HG03521 (cell line): ENCODE measurements around the gene ANKLE2.
"Not testable (repeated sequence)": the region's sequence is repeated elsewhere in the genome, so short reads cannot be mapped to it uniquely, and the experiment has no call there.

ENCODE experiments used
- ATAC-seq: cut with Tn5 transposase; IDR thresholded peaks from one replicate; pipeline ENCODE4 v1.9.1; 2021; ENCODE audit warnings: mild to moderate bottlenecking, moderate library complexity; ENCODE audit not compliant: unreplicated experiment

Gene ANKLE2

DNA sequence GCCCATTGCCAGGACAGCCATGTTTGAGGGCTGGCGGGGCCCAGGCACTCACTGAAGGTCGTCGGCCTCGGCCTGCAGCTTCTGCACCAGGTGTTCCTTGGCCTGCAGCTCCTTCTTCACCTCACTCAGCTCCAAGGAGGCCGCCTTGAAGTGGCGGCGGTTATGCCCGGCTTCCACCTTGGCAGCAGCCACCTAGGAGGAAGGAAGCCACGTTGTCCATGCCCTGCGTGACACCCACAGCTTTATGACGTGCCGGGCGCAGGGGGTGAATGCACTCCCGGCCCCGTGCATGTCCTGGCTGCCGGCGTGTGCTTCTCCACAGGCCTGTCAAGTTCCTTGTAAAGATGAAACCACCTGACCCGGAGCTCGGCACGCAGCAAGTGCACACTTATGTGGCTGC is 16.0 kb upstream of the ANKLE2 start:
- ATAC-seq = no peak

DNA sequence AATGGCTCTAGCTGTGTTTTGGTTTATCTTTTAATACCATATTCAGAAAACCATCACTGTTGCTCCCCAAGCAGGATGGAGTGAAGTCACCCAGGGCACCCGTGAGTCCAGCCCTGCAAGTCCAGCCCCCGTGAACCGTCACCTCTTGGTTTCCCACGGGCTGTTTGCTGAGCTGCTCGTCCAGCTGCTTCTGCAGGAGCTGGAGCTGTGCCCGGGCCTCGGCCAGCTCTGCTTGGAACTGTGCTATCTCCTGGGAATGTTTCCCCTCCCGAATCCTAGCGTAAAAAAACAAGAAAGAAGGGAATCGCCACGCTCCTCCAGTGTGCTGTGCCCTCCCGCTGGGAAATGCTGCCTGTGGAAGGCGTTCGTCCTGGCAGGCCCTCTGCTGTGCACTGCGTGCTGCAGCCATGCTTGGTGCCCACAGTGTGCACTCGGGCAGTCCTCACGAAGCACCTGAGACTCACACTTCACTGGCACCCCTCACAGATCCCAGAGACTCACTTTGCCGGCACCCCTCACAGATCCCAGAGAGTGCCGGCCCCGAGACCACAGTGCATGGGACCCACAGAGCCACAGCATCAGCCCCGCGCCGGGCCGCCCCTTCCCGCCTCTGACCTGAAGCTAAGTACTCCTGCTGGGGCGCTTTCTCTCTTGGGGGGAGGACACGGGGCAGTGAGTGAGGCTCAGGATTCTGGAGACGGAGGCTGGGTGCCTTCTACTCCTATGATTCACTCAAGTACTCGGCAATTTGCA is 15.4 kb upstream of the ANKLE2 start:
- no peak for ATAC-seq

DNA sequence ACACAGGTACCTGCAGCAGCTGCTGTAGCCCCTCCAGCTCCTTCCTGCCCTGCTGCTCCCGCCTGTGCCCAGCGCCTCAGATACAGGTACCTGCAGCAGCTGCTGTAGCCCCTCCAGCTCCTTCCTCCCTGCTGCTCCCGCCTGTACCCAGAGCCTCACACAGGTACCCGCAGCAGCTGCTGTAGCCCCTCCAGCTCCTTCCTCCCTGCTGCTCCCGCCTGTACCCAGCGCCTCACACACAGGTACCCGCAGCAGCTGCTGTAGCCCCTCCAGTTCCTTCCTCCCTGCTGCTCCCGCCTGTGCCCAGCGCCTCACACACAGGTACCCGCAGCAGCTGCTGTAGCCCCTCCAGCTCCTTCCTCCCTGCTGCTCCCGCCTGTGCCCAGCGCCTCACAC is 14.6 kb upstream of the ANKLE2 start:
- ATAC-seq = not testable (repeated sequence)

DNA sequence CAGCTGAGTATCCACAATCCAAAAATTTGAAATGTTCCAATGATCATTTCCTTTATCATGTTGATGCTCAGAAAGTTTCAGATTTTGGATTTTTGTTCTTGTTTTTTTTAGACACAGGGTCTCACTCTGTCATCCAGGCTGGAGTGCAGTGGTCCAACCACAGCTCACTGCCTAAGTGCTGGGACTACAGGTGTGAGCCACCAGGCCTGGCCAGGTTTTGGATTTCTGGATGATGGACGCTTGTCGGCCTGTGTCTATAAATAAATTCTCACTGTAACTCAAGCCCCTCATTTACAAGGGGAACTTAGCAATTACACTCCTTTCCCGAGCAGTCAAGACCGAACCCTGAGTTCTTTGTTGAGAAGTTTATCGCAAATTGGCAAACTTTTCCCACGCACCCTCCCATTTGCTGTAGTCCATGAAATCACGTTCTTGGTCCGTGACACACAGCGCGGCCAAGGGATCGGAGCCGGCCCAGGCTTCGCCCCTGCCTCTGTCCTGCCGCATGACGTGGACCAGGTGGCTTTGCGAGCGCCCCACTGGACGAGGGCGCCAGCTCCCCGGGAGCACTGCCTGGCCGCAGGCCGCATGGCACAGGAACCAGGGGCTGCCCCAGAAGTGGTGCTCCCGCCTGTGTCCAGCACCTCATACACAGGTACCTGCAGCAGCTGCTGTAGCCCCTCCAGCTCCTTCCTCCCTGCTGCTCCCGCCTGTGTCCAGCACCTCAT is 14.0 kb upstream of the ANKLE2 start:
- ATAC-seq = no peak

DNA sequence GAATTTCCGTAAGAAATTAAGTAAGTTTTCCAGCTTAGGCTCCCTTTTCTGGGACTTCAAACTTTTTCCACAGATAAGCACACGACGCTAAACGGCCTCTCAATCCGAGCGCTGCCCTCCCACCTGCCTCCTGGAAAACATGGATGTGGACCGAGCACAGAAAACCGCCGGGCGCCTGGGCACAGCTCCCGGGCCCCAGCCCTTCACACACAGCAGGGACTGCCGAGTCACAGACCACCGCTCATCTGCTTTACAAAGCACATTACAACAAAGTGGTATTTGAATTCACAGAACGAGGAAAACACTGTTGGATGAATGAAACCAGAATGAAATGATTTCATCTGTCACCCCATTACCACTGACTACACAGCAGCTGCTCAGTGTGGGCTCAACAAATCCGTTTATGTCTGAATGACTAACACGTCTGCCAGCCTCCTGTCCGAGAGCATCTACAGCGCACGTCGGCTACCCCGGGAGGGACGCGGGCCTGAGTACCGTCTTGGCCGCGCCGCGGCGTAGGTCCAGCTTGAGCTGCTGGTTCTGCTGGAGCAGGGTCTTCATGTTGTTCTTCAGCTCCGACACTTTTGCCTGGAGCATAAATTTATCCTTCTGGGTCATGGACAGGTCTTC is 13.1 kb upstream of the ANKLE2 start:
- ATAC-seq = no peak

DNA sequence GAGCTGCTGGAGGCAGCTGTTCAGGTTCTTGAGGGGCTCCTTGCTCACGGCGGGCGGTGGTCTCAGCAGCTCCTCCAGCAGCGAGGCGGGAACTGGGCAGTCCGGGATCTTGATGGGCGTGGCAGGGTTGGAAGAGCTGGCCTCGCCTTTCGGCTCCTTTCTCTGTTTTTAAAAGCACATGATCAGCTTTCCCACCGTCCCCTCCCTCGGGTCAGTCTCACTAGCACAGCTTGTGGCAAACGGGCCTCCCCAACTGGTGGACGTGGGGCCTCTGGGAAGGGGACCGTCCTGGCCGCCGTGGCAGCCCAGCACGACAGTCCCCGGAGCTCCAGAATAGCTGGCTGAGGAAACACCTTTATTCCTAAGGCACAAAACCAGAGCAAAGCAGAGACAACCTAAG is 12.5 kb upstream of the ANKLE2 start:
- no peak for ATAC-seq

DNA sequence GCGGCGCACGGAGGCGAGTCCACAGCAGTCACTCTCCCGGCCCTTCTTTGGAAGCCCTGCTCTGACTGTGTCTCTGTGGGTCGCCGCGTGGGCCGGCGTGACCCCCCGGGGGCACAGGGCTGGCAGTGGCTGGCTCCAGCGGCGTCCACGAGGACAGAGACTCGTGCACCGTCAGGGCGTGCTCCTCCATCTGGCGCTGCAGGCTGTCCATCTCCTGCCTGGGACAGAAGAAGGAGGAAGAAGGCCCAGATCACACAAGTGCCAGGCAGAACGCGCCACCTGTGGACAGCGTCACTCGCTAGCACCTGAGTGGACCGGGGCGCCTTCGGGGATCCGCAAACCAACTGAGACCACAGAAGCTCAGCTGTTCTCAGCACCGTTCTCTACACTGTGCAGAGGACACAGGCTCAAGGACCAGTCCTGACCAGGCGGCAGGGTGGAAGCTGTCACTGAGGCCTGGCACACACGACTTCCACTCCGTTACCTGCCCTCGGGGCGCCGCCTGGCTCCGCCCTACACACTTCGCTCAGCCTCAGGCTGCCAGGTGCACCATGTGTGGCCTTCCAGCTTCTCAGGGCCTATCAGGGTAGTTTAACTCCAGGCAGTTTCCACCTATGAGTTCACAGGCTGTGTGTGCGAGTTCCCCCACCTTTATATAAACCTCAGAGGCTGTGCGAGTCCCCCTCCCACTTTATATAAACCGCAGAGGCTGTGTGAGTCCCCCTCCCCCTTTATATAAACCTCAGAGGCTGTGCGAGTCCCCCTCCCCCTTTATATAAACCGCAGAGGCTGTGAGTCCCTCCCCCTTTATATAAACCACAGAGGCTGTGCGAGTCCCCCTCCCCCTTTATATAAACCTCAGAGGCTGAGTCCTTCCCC is 11.7 kb upstream of the ANKLE2 start:
- no peak for ATAC-seq

DNA sequence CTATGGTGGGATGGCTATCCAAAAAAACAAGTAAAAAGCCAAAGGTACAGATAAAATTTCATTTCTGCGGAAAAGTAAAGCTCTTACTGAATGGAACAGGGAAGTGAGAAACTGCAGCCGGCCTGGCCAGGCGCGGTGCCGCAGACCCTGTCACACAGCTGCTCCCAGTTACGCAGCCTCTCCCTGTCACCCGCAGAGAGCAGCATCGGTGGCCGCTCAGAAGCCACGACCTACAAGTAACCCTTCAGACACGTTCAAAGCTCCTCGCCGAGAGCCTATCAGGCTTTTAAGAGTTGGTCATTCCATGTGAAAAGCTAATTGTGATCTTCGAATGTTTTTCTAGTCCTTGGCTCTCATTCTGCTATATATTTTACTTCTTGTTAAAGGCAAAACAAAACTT is 11.0 kb upstream of the ANKLE2 start:
- ATAC-seq = peak; percentile 52

DNA sequence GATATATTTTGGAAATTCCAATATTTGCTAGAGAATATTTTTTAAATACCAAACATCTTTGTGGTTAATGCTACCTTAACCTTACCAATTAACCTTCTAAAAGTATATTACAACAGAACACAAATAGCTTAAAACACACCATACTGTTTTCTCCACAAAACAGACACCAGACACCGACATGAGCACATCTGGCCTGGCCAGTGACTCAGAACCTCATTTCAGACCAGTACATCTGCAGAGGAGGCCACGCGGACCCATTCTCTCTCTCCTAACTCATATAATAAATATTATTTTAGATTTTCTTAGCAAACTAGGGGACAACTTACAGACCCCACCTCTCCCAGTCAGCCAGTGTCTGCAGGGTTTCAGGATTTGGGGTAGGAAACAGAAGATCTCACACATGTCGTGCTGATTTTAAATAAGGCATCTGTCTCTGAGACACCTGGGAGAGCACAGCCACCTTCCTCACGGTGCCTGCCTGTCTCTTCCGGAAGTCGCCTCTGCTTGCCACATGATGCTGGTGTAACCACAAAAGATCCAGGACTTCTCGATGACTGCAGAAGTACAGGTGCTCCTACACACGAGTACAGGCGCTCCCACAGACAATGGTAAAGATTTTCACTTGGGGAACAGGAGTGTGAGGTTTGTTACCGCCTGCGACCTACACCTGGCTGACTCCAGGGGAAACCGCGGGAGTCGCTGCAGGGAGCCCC is 9.7 kb upstream of the ANKLE2 start:
- ATAC-seq = peak; percentile 37

DNA sequence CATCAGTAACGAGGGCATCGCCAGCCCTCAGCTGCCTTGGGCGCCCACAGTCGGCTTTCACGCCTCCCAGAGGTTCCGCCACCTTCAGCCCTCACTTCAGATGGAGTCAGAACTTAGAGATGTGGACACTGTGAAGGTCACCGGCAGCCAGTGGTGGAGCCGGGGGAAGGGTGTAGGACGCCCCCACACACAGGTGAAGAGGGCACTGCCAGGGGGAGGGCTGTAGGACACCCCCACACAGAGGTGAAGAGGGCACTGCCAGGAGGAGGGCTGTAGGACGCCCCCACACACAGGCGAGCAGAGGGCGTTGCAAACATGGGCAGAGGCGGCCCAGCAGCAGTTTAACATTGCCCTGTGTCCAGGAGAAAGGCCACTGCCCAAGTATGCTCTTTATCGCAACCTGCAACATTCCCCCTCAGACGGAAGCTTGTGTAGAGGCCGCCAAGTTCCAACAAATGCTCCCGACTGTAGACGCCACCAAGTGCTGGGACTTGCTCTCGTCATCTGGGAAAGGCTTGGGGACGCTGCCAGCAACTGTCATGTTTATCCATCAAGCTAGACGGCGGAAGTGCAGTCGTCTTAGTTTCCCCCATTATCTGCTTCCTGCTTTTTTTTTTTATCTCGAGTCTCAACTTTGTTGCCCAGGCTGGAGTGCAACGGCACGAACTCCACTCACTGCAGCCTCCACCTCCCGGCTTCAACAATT is 4.9 kb upstream of the ANKLE2 start:
- no peak for ATAC-seq

DNA sequence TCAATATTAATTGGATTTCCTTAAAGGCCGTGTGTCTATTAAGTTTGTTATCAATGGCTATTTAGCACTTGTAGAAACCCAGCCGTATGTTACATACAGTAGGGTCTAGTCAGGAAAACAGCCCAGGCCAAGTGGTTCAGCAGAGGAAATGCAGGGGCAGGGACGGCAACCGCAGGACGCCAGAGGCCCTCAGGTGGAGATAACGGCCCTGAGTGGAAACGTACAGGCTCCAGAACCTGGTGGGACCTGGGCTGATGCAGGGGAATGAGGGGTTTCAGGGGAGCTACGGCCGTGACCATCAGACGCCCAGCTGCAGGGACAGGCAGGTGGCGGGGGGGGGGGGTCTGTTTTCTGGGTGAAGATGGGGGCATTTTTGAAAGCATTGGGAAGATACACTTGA is 3.7 kb upstream of the ANKLE2 start:
- ATAC-seq = no peak

DNA sequence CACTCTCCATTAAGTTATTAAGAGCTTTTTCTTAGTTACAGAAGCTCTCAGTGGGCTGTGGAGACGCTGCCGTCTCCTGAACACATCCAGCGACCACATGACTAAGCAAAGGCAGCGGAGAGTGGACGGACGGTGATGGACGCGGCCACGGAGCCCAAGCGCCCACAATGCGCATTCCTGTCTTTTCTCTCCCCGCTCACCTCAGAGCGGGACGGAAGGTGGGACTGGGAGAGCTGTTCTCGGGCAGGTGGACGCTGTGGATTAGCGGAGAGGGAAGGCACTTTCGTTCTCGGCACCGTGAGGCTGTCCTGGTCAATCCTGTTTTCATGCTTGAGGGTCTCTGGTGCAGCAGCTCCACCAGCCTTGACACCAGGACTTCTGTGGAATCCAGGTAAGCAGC is 2.6 kb upstream of the ANKLE2 start:
- ATAC-seq = no peak

DNA sequence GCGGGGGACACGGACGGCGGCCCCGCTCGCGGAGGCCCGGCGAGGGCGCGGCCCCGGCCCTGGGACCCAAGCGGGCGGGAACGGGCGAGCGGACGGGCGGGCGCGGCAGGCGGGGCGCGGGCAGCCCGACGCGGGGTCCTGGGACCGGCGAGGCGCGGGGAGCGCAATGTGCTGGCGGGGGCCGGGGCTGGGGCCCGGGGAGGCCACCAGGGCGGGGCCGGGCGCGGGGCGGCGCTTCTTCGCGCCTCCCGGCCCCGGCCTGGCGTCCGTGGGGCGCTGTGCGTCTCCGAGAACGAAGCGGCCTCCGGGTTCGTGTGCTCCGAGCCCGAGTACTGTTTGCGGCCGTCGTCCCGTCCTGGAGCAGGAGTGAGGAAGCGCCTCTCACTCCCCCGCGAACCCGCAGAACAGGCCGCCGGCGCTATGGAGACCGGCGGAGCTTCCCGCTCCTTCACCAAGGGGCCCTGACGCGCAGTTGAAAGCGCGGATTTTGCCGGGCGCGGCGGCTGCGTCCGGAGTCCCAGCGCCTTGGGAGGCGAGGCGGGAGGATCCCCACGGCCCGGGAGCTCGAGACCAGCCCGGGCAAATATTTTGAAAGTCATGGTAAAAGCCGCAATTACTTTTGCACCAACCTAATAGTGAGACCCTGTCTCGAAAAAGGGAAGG is 420 bp upstream of the ANKLE2 start:
- ATAC-seq = peak; percentile 76

DNA sequence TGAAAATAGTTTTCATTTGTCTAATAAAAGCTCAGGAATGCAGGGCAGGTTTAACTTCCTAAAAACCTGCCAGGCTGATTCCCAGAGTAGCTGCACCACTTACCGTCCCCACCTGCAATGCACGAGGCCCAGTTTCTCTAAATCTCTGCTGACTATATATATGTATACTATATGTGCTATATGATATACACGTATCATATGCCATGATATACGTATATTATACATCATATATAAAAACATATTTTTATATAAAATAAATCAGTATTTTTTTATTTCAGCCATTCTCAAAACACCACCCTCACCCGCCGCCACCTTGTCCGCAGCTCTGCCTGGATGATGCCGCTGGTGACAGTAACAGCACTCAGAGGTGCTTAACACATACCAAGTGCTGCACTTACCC is 2.3 kb downstream of the ANKLE2 start:
- no peak for ATAC-seq

DNA sequence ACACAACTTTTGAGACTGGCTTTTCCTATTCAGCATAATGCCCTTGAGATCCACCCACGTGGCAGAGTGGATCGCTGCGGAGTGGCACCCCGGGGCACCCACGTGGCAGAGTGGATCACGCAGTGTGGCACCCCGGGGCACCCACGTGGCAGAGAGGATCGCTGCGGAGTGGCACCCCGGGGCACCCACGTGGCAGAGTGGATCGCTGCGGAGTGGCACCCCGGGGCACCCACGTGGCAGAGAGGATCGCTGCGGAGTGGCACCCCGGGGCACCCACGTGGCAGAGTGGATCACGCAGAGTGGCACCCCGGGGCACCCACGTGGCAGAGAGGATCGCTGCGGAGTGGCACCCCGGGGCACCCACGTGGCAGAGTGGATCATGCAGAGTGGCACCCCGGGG is 2.8 kb downstream of the ANKLE2 start:
- not testable (repeated sequence) for ATAC-seq

DNA sequence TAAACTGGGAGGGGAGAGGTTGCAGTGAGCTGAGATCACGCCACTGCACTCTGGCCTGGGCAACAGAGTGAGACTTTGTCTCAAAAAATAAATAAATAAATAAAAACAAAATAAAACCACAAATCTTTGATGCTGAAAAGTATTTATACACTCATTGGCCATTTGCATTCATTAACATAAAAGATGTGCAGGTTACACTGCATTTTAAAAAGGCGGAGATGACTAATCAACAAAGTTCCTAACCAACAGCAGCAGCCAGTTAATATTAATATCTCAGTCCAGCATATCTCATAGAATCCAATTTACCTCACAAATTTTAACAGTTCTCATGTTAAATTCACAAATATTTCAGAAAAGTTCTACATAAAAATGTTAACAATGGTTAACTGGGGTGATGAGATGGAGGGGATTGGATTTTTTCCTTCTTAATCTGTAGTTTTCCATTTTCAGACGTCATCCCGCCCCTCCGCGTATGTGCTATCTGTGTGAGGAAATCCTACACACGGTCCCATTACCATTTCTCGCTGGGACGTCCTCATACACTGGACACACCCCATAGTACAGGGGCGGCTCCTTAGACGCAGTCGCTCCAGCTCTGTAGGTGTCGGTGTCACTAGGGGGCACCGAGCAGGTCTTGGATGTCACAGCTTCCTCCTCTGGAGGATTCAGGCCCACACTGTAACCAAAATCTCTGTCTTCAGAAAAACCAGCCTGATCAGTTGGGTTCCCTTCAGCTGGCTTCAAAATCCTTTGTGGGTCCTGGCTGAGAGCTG is 7.3 kb downstream of the ANKLE2 start:
- ATAC-seq = no peak

DNA sequence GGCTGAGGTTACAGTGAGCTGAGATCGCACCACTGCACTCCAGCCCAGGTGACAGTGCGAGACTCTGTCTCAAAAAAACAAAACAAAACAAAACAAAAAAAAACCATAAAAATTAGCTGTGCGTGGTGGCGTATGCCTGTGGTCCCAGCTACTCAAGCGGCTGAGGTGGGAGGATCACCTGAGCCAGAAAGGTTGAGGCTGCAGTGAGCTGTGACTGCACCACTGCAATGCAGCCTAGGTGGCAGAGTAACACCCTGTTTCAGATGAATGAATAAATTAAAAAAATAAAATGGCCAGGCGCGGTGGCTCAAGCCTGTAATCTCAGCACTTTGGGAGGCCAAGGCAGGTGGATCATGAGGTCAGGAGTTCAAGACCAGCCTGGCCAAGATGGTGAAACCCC is 8.0 kb downstream of the ANKLE2 start:
- ATAC-seq = not testable (repeated sequence)

DNA sequence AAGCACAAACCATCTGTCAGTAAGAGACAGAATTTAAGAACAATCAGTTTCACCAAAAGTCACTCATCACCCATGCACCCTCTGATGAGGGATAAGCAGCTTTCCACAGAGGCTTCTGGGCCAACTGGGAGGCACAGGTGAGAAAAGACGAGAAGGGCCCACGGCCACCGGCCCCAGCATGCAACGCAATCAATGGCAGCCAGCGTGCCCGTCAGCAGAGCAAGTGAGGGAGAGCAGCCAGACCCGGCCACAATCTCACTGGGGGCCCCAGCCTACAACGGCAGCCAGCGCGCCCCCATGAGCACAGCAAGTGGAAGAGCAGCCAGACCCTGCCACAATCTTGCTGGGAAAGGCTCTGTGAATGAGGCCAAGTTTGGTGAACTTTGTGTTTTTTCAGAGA is 13.3 kb downstream of the ANKLE2 start:
- no peak for ATAC-seq

DNA sequence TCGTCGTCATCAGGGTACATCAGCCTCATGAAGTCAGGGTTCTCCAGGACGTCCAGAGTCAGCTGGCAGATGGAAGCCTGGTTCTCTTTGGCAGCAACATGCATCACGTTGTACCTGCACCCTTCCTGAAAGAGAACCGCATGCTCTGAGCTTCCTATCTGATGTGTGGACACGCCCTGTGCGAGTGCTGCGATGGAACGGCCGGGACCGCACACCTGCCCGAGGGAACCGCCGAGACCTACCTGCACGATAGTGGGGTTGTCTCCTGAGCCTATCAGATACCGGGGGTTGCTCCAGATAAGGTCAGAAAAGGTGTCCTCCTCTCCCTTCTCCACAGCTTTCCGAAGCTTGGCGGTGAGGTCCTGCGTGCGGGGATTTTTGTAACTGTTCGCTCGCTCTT is 13.7 kb downstream of the ANKLE2 start:
- ATAC-seq = no peak
